GM18517 (cell line): ENCODE results near the gene ZNF385D.

Source experiments
- ATAC-seq: cut with Tn5 transposase; IDR thresholded peaks from one replicate; pipeline ENCODE4 v1.9.1; 2021; ENCODE audit warnings: mild to moderate bottlenecking, moderate library complexity; ENCODE audit not compliant: unreplicated experiment

ZNF385D gene

DNA sequence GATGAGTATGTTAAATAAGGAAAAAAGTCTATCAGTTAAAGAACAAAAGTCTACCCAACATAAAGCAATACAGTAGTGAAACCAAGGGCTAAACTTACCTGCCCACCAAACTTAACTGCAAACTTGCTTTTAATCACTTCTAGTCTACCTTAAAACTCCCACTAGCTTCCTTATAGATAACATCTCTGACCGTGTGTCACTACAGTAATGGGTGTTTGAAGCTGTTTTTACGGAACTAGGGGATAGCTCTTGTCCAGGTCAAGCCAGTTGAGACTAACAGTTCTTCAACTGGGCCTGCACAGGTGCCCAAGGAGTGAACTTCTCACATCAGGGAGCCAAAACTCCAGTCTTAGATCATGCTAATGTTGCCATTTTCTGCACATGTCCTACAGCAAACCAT is 132.3 kb downstream of the ZNF385D start:
- ATAC-seq = no peak

DNA sequence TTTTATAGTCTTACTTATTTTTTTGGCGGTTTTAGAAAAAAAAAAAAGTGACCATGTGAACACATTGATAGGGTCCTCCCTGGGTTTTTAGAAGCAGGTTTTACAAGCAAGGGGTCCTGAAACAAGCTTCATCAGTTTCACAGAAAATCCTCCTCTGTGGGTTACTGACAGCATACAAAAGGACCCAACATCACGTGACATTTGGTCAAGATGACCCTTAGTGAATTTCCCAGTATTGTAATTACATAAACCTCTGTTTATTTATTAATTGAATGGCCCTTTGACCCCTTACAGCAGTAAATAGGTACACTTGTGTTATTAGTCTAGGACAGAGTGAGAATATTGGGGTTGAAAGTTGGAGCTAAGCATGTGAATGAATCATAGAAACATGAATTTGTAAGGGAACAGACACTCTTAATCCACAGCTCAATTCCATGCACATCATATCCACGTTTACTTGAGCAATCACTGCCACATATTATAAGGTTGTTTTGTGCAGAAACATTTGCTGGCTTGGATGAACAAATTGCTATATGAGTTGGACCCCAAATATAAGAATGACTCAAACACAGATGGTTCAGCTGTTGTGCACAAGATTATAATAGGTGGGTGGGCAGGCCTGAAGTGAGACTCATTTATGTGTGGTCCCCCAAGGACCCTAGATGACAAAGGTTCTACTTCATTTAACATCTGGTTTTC is 137.5 kb downstream of the ZNF385D start:
- ATAC-seq = no peak

DNA sequence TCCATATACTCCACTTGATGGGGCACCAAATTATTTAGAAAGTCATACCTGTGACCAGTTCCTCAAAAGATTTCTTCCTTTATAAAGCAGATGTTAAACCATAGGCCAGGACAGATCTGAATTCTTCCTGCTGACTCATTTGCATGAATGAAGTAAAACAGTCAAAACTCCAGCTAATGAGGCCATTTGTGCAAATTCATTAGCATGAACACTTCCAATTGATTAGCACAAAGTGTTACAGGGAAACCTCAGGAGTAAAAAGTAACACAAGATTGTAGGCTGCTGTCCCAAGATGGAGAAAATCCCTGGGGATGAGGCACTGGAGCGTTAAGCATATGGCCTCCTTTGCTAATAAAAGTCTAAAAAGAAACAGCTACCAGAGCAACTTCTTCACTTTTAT is 149.8 kb downstream of the ZNF385D start:
- ATAC-seq = no peak

DNA sequence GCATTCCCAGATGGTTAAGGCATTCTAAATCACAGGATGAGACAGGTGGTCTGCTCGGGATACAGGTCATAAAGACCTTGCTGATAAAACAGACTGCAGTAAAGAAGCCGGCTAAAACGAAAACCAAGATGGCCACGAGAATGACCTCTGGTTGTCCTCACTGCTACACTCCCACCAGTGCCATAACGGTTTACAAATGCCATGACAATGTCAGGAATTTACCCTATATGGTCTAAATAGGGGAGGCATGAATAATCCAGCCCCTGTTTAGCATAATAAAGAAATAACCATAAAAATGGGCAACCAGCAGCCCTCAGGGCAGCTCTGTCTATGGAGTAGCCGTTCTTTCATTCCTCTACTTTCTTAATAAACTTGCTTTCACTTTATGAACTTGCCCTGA is 151.1 kb downstream of the ZNF385D start:
- no peak for ATAC-seq

DNA sequence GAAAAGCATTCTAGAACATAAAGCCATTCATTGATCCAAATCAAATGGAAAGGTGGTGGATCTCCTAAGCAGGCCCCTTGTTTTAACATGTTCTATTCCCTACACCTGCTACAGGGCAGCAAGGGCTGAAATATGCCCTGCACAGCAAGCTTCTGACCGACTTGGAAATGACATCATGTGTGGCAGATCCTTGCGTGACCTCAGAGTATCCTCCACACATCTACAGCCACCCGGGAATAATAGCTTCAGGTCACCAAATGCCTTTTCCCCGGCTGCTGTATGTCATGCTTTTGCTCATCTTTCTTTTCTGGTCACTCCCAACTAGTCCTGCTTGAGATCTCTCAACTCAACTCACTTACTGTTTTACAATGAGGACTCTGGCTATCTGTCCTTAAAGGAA is 158.2 kb downstream of the ZNF385D start:
- ATAC-seq = no peak

DNA sequence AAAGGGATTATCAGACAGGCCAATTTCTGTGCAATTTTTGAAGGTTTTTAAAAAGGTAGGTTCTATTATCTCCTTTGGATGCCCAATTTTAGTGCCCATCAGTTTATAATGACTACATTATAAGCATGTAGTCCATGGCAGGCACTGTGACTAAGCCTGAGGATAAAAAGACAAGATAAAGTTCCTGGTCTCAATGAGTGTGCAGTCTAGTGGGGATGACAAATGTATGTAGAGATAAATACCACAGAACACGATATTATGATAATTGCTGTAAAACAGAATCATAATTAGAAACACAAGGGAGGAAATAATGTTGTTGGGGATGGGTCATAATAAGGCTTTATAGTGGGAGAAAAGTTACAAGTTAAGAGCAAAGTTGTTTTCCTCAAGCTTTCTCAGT is 163.1 kb downstream of the ZNF385D start:
- ATAC-seq = no peak

DNA sequence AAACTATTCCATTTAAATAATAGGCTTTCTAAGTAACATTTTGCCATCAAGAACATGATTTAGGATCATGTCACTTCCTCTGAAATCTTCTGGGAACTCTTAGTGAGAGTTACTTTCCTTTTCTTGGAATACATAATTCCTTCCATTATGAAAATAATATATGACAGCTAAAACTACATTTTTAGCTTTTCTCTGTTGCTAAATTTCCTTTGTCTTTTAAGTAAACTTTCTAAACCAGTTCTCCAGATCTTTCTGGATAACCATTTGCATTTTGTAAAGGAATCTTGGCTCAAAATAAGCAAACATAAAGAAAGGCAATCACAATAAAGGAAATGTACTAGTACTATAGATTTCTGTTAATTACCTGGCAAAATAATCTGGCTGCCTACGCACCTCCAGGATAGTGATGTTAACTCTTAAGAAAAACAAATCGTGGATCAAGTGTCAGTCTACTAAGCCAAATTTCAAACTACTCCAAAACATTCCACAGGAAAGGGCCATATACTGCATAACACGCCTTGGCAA is 165.7 kb downstream of the ZNF385D start:
- ATAC-seq = no peak

DNA sequence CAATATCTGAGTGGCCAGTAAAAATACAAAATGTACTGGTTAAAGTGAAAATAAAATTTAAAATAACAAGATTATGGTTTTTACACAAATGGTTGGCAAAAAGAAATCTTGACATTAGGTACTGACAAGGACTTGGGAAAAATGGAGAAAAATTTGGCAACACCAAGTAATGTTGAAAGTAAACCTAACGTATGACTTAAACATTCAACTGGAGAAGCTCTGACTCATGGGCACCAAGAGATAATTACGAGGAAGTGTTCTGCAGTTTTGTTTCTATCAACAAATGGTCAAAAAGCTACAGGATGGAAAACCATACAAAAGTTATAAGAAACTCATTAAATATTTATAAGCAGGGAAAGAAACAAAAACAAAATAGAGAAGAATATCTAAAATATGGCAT is 177.7 kb downstream of the ZNF385D start:
- ATAC-seq = no peak

DNA sequence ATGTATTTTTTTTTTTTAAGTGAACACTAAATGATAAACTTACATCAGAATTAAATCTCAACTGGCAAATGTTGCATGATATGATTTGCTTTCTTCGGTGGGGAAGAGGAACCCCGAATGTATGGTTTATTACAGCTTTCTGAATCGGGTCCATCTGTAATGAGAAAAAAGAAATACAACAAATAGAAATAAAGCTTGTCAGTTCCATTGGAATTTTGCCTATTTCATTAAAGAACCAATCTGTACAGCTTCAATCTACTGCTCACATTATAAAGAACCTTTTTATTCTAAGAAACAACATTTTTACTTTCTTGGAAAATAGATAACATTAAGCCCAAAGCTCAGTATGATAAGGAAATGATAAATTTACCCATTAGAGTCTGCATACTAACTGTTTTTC is 186.5 kb downstream of the ZNF385D start:
- ATAC-seq = no peak

DNA sequence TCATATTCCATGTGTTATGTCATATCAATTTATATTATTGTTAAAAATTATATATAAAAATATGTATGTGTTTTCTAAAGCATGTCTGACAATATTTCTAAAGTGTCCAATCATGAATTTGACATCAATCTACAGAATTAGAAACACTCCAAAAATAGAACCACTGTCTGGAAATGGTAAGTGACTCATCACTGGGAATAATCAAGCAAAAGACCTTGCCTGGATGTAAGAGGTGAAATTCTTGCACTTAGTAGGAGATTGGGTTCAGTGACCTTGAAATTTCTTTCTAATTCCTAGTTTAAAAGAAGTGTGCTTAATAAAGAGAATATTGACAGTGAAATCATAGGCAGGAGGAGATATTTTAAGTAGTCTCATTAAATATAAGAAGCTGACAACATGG is 188.8 kb downstream of the ZNF385D start:
- no peak for ATAC-seq

DNA sequence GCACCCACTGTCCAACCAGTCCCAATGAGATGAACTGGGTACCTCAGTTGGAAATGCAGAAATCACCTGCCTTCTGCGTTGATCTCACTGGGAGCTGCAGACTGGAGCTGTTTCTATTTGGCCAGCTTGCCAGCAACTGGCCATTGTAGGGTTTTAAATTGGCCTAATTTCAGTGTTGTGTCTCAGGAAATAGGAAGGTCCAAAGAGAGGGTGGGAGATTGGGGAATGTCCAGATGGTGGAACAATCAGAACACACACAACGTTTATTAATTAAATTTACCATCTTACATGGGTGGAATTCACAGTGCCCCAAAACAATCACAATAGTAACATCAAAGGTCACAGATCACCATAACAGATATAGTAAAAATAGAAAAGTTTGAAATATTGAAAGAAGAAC is 189.5 kb downstream of the ZNF385D start:
- no peak for ATAC-seq

DNA sequence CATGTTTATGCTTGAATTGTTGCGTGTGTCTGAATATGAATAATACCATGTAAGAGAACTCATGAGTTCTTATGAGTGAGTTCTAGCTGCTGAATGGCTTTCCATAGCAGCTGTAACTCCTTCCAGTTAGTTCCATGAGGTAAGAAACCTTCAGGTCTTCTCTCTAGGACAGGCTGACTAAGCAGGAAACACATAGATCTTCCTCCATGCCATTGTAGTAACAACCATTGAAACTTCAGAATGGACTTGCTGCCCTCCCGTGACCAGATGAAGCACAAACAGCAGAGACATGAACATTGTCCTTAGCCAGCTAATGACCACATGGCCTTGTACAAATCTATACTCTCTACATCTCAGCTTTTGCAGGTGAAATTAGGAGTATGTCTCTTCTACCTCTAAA is 200.0 kb downstream of the ZNF385D start:
- ATAC-seq = no peak

DNA sequence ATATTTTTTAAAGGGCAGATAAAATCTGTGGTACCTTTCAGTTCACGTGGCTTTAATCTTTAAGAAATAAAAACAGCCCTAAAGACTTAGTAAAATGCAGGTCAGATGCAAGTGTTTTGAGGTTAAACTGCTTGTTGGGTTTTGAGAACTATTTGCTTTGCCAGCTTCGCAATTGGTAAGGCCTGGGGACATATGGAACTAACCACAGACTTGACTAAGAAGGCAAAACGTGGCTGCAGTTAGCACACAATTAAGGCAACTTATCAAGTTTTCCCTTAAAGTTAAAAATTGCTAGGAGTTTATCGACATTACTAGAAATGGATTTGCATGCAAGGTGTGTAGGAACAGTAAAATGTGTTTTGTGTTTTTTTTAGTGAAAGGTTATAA is 206.9 kb downstream of the ZNF385D start:
- no peak for ATAC-seq

DNA sequence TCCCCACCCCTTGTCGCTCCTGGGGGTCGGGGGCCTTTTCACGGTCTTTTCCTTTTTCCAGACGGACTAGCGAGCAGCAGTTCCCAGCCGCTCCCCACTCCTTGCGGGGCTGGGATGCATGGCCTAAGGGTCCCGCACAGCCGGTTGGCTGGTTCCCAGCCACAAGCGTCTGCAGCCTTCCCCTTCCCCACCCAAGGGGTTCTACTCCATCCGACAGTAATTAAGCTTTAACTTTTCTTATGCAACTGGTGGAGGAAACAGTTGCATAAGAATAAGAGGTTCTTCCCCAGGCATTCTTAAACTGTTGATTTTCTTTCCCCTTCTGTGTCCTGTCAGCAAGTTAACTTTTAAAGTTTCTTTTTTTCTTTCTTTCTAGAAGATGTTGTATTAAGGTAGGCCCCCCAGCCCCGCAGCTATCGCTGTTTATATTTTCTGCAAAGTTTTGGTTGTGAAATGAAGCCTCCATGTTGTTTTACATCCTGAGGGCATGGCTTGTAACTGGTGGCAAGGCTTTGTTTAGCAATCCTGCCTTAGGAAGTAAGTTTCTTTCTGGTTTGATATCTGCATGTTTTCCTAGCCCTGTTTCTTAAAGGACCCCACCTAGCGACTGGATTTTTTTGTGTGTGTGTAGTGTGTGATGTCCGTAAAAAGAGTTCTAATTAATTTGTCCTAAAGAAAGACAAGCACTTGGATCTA is 207.5 kb downstream of the ZNF385D start:
- ATAC-seq = no peak

DNA sequence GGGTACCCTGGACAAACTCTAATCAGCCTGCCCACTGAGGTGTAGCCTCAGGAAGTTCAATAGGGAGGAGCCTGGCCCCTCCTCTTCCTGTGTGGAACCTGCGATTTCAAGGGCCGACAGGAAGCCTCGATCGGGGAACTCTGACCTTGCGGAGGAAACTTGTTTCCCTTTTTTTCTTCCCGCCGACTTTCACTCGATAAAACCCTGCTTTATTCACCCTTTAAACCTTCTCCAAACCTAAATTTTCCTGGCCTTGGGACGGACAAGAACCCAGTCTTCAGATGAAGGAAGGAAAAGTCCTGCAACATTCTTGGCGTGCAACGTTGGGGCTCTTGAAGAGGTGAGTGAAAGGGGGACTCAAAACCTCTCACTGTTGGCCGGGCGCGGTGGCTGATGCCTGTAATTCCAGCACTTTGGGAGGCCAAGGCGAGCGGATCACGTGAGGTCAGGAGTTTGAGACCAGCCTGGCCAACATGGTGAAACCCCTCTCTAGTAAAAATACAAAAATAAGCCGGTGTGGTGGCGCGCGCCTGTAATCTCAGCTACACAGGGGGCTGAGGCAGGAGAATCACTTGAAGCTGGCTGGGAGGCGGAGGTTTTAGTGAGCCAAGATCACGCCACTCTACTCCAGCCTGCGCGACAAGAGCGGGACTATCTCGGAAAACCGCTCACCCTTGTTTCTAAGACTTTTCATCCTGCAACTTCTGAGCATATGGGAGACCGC is 208.2 kb downstream of the ZNF385D start:
- no peak for ATAC-seq

DNA sequence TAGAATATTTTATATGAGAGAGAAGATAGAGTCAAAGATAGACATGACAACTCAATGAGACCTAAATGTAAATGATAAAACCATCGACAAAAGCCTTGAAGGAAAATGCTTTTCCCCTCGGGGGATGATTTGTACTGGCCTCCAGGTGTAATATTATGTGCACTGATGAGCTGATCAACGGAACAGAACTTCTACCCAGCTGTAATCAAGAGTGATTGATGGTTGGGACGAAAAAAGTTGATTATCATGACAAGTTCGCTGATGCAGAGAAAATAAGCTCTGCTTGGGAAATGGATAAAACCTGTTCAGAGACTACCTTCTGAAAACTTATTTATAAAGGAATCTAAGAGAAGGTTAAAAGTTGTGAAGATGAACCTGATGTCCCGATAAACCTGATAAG is 210.7 kb downstream of the ZNF385D start:
- ATAC-seq = no peak

DNA sequence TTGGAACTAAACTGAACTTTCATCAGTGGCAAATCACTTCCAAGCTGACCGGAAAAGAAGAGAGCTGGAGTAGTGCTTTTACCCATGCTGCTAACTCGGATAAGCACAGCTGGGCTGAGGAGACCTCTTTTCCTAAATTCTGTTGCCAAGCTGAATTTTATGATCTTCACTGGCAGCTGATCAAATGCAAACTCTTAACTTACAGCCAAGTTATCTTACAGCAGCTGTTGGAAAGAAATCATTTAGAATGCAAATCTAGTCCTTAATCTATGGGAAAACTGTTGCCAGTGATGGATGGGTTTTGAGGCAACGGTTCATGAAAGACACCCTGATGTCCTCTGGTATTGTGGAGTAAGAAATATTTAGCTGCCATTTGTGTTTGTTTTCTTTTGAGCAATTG is 216.5 kb downstream of the ZNF385D start:
- no peak for ATAC-seq

DNA sequence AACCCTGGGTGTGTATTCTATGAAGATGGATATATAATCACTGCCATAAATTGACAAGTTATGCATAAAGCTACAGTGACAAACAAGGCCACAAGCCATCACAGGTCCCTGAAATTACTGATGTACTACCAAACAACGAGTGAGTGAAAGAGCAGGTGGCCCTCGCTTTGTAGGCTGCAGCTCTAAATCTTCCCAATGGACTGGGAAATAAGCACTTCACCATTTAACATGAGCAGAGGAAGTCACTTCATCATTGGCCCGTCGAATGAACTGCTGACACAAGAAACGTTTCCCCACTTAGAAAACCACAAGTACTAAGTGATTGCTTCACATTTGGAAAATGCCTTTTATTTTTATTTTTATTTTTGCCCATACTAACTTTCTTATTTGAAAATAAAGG is 218.0 kb downstream of the ZNF385D start:
- ATAC-seq = no peak

DNA sequence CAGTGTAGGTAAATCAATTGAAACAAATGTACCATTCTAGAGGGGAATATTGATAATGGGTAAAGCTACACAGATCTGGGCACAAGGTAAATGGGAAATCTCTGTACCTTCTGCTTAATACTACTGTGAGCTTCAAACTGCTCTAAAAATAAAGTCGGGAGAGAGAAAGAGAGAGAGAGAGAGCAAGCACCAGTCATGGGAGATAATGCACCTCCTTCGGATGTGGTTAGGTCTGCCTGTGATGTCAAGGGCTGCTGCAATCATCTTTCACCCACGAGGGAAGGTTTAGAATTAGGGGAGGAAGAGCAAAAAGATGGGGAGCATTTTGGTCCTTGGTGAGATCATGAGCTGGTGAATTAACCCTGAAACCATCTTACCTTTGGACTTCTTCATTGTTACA is 219.1 kb downstream of the ZNF385D start:
- no peak for ATAC-seq

DNA sequence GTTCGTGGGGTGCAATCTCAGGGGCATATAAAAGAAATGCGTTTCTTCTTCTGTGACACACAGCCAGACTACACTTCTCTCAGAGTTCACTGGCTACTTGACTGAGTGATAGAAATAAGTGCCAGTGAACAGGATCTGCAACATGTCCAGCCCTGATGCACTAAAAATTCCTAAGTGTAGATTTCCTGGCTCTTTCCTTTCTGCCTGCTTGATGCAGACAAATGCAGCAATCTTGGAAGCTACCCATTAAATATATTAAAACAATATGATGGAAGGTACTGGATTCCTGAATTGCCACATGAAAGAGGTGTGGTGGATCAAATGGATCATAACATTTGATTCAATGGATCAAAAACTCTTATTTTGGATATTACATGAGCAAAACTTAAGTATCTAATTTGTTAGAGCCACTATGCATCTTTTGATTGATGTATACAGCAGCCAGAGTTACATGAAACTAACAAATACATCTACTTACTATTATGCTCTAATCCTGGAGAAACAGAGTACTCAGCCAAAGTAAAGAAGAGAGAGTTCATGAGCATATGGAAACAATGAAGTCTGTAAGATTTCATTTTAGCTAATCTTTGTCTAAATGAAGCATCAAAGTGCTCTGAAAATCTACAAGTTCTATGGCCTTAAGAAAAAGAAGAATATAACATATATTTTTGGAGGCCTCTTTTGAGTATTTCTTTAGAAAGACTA is 222.6 kb downstream of the ZNF385D start:
- ATAC-seq = no peak

DNA sequence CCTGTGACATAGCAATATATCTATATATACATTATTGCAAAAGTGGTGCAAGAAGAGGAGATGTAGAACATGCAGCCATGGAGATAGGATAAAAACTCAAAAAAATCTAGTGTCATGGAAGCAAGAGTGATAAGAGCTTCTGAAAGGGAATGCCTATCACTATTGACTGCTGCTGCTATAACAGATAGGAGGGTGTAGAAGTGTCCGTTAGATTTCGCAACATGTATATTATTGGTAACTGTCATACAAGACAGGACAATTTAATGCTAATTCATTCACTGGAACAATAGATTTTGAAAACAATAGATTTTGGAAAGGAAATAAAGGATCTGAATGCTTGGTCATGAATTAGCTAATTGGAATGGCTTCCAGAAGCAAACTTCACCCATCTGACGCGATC is 224.5 kb downstream of the ZNF385D start:
- ATAC-seq = no peak
